ENCODE results near the gene KBTBD4. TPM values are rescaled to one million over a fixed set of nuclear protein-coding genes. Genes with fewer than 3 reads are reported as not detected.

The KBTBD4 gene
- total and polyA plus RNA-seq, 2 of the 13 experiments (the other 11 are each of a cell fraction or from before 2014, with no cell fraction given), result 8.5 to 12.8 TPM

- TF ChIP-seq SP1 (IDR thresholded peaks at IDR 0.05), result no peak
- peak; percentile 94 for TF ChIP-seq SP1 (CRISPR knock-in tag; IDR thresholded peaks at IDR 0.05)
- TF ChIP-seq SIX1 (CRISPR knock-in tag; IDR thresholded peaks at IDR 0.05; ENCODE audit: borderline replicate concordance), result no peak
- TF ChIP-seq NCOR1 (IDR thresholded peaks at IDR 0.05; ENCODE audit: borderline replicate concordance, low read length), result peak; percentile 43; the same call in 1 of the 2 replicates
- TF ChIP-seq ZNF784 (CRISPR knock-in tag; IDR thresholded peaks at IDR 0.05; ENCODE audit: borderline replicate concordance), result peak; percentile 68; the same call in 1 of the 2 replicates
- TF ChIP-seq ZNF224 (CRISPR knock-in tag; IDR thresholded peaks at IDR 0.05), result 0 out of 2 replicates have a peak, but pooled peaks have one; percentile 54
- TF ChIP-seq TBX3 (IDR thresholded peaks at IDR 0.05; ENCODE audit: borderline replicate concordance), result no peak
- no peak for TF ChIP-seq ZNF740 (CRISPR knock-in tag; IDR thresholded peaks at IDR 0.05)
- TF ChIP-seq ZNF709 (CRISPR knock-in tag; IDR thresholded peaks at IDR 0.05), result peak; percentile 97
- TF ChIP-seq ZFP36 (IDR thresholded peaks at IDR 0.05; ENCODE audit: borderline replicate concordance, low read depth, low read length, partially characterized antibody), result no peak
- peak; percentile 86; the same call in 1 of the 2 replicates for TF ChIP-seq ZBTB26 (CRISPR knock-in tag; IDR thresholded peaks at IDR 0.05; ENCODE audit: borderline replicate concordance)
- 0 out of 2 replicates have a peak, but pooled peaks have one; percentile 25 for TF ChIP-seq TP53 (CRISPR knock-in tag; conservative IDR thresholded peaks at IDR 0.05)
- peak; percentile 94 for TF ChIP-seq ATF7-NPFF (CRISPR knock-in tag; IDR thresholded peaks at IDR 0.05; ENCODE audit: low read depth)
- TF ChIP-seq GFI1 (CRISPR knock-in tag; IDR thresholded peaks at IDR 0.05; ENCODE audit: borderline replicate concordance), result 0 out of 2 replicates have a peak, but pooled peaks have one; percentile 54
- peak; percentile 97 for TF ChIP-seq ZNF574 (CRISPR knock-in tag; IDR thresholded peaks at IDR 0.05)
Observed at GRCh38 chr11:47578524-47579494, at the start of gene KBTBD4, which contains the start of gene NDUFS3 (continued).
